SH-SY5Y (cell line): ENCODE data around the gene SP100.

Source experiments
- GATA2 ChIP-seq: IDR thresholded peaks from 2 replicates; pipeline ENCODE4 v1.6.1; 2011; ENCODE audit warnings: mild to moderate bottlenecking, low read depth, low read length
- GATA3 ChIP-seq: IDR thresholded peaks from 2 replicates; pipeline ENCODE4 v1.6.1; 2011; ENCODE audit warnings: low read depth, mild to moderate bottlenecking, low read length, moderate library complexity

DNA sequence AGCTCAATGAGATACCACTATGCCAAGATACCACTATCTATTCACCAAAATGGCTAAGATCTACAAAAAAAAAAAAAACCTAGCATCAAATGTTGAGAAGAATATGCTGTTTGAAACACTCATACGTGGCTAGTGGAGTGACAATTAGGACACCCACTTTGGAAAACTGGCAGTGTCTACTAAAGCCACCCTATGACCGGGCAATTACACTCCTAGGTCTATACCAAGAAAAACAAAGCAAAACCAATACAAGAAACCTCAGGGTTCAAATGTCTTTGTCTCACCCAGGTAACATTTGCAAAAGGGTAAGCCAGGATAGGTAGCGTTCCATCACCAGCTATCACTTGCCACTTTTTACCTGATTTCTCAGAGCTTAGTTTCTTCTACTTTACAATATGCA is 173.0 kb downstream of the SP100 start:
- TF ChIP-seq GATA3 = no peak
- no peak for TF ChIP-seq GATA2
